ENCODE results near the gene PAGE2B. TPM values are rescaled to one million over a fixed set of nuclear protein-coding genes. Genes with fewer than 3 reads are reported as not detected.

PAGE2B gene
- total and polyA plus RNA-seq, 9 of the 15 experiments (the other 6 are each of a cell fraction or from before 2014, with no cell fraction given) = 1.8 to 36.0 (median 16.5) TPM

GRCh38 chrX:55028040-55028439 lies 46.8 kb upstream of the PAGE2B start (continued):
- TF ChIP-seq, protein P1, sequence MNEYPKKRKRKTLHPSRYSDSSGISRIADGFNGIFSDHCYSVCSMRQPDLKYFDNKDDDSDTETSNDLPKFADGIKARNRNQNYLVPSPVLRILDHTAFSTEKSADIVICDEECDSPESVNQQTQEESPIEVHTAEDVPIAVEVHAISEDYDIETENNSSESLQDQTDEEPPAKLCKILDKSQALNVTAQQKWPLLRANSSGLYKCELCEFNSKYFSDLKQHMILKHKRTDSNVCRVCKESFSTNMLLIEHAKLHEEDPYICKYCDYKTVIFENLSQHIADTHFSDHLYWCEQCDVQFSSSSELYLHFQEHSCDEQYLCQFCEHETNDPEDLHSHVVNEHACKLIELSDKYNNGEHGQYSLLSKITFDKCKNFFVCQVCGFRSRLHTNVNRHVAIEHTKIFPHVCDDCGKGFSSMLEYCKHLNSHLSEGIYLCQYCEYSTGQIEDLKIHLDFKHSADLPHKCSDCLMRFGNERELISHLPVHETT (CRISPR knock-in tag; conservative IDR thresholded peaks at IDR 0.05 in 1 of 2, IDR thresholded peaks at IDR 0.05 in 1 of 2) = 0 out of 4 replicates have a peak, but pooled peaks of 1 of the 2 experiments have one; percentile 30
- no peak for TF ChIP-seq ZNF431 (CRISPR knock-in tag; IDR thresholded peaks at IDR 0.05)
- TF ChIP-seq NCOR1 (IDR thresholded peaks at IDR 0.05) = peak; percentile 97
- no peak for TF ChIP-seq ARHGAP35 (IDR thresholded peaks at IDR 0.05; ENCODE audit: partially characterized antibody)
- no peak for TF ChIP-seq THAP7 (CRISPR knock-in tag; IDR thresholded peaks at IDR 0.05)
- TF ChIP-seq NCOA2 (IDR thresholded peaks at IDR 0.05; ENCODE audit: partially characterized antibody in 2 of 2) = peak in 1 of 2 experiments; percentile 41
- TF ChIP-seq NR4A1 (CRISPR knock-in tag; IDR thresholded peaks at IDR 0.05) = 0 out of 2 replicates have a peak, but pooled peaks have one; percentile 60
- no peak; the same call in 1 of the 2 replicates for TF ChIP-seq NR4A1 (tag; IDR thresholded peaks at IDR 0.05)
- no peak for TF ChIP-seq ZNF695 (CRISPR knock-in tag; IDR thresholded peaks at IDR 0.05)
- TF ChIP-seq, protein P2, sequence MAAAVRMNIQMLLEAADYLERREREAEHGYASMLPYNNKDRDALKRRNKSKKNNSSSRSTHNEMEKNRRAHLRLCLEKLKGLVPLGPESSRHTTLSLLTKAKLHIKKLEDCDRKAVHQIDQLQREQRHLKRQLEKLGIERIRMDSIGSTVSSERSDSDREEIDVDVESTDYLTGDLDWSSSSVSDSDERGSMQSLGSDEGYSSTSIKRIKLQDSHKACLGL (CRISPR knock-in tag; IDR thresholded peaks at IDR 0.05; ENCODE audit: borderline replicate concordance, poor library complexity, severe bottlenecking) = no peak
- TF ChIP-seq SNRNP70 (optimal IDR thresholded peaks at IDR 0.05; ENCODE audit: low read depth, low read length) = no peak
- no peak for TF ChIP-seq STAG1 (CRISPR knock-in tag; IDR thresholded peaks at IDR 0.05; ENCODE audit: borderline replicate concordance)
- no peak for TF ChIP-seq FOXP1 (CRISPR knock-in tag; IDR thresholded peaks at IDR 0.05)
- TF ChIP-seq HMG20B (CRISPR knock-in tag; IDR thresholded peaks at IDR 0.05) = no peak
- TF ChIP-seq ATF6 (CRISPR knock-in tag; IDR thresholded peaks at IDR 0.05) = no peak
- TF ChIP-seq SRSF3 (IDR thresholded peaks at IDR 0.05; ENCODE audit: insufficient read depth, low read length) = no peak
